ENCODE data around the gene RAB38. TPM values are rescaled to one million over a fixed set of nuclear protein-coding genes. Genes with fewer than 3 reads are reported as not detected.
A peak's percentile ranks its signal among the peaks of the same experiment; 100 is the strongest.

RAB38 gene
- total RNA-seq, 1 experiment from 2014 or later = 77.7 TPM

DNA sequence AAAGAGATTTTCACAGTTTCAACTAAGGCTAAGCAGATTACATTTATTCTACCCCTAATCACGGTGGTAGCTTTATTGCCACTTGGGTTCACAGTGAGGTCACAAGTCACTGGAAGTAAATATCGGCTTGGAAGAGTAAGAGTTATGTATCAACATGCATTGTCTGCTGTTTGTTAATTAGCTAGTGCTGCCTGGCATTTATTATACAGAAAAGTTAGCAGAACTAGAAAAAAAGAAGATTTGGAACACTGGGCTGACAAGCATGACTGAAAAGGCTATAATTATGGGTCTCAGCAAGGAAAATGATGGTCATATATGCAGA, 13.7 kb upstream of the RAB38 start:
- no peak overlapping the region for H3K27ac Mint-ChIP-seq (ENCODE audit: low read depth, unreplicated experiment)
- intact Hi-C loops (cut with micrococcal nuclease) = no loop called here
- H3K4me1 Mint-ChIP-seq (ENCODE audit: insufficient read depth, unreplicated experiment) = no peaks in the 10 kb centered on the region
- no peak for DNase-seq (ENCODE audit: unreplicated experiment)
- H3K4me3 Mint-ChIP-seq (ENCODE audit: unreplicated experiment) = no peak overlapping the region
- no TSS peak for BruUV-seq (replicated peaks)
- ChIA-PET POLR2A (no interaction called here), CTCF (interaction anchor here (0.6 kb wide), 1 partner anchor 351 kb away, joined by 4 read pairs; no protein-coding TSS in a partner anchor)
- TF ChIP-seq CTCF (IDR thresholded peaks at IDR 0.05; ENCODE audit: unreplicated experiment) = no peak
- peaks cover 5% of the 10 kb centered on the region for H3K9me3 Mint-ChIP-seq (ENCODE audit: unreplicated experiment)
- no peaks in the 10 kb centered on the region for H3K27me3 Mint-ChIP-seq (ENCODE audit: insufficient read depth, unreplicated experiment)
- no peaks in the 10 kb centered on the region for H3K36me3 Mint-ChIP-seq (ENCODE audit: insufficient read depth, unreplicated experiment)

DNA sequence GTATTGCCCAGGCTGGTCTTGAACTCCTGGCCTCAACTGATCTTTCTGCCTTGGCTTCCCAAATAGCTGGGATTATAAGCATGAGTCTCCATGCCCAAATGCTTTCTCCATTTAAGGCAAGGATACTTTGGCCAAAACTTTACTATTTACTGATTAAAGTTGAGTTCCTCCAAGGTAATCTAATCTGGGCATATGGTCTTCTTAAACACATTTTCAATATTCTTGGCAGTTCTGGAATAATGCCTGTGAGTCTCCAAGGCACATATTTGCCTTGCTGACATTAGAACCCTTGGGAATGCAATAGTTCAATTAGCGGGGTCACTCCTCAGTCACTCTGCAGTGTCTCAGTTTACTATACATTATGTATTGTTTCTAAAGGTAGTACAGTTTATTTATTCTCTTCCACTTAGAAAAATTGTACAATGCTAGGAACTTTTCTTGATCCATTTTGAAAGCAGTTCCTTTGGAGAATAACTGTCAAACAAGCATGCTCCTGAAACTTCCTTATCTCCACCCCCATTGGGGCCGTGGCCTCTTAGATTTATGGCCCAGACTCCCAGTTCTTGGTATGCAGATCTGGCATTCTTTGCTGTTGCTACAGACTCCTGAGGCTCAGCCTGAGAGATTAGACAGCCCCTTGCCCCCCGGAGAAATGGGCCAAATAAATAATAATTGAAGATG, 13.1 kb upstream of the RAB38 start:
- no peaks in the 10 kb centered on the region for H3K27me3 Mint-ChIP-seq (ENCODE audit: insufficient read depth, unreplicated experiment)
- peaks cover 10% of the 10 kb centered on the region for H3K9me3 Mint-ChIP-seq (ENCODE audit: unreplicated experiment)
- no peaks in the 10 kb centered on the region for H3K36me3 Mint-ChIP-seq (ENCODE audit: insufficient read depth, unreplicated experiment)
- no peaks in the 10 kb centered on the region for H3K4me1 Mint-ChIP-seq (ENCODE audit: insufficient read depth, unreplicated experiment)
- no peak for DNase-seq (ENCODE audit: unreplicated experiment)
- BruUV-seq (replicated peaks) = no TSS peak
- intact Hi-C loops (cut with micrococcal nuclease) = no loop called here
- no peak for TF ChIP-seq CTCF (IDR thresholded peaks at IDR 0.05; ENCODE audit: unreplicated experiment)
- H3K27ac Mint-ChIP-seq (ENCODE audit: low read depth, unreplicated experiment) = no peak overlapping the region
- H3K4me3 Mint-ChIP-seq (ENCODE audit: unreplicated experiment) = no peak overlapping the region
- ChIA-PET POLR2A (no interaction called here), CTCF (interaction anchor here (0.6 kb wide), 1 partner anchor 352 kb away, joined by 4 read pairs; no protein-coding TSS in a partner anchor)

DNA sequence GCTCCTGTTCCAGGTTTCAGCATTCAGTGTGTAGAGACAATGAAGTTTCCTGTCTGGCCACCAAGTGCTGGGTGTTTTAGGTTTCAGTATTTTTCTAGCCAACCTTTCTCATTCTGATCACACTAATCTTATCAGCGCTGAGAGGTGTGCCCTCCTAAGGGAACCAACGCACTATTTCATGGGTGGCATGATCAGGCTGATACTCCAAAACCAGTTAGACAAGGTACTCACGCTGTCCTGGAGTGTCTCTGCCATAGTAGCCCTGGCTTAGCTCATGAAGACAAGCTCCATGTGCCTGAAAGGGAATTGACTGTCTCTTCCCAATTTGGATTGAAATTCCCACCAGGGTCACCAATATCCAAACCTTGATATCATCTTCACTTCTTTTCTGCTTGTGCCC, 8.0 kb upstream of the RAB38 start:
- BruUV-seq (replicated peaks) = no TSS peak
- no peaks in the 10 kb centered on the region for H3K27me3 Mint-ChIP-seq (ENCODE audit: insufficient read depth, unreplicated experiment)
- ChIA-PET CTCF (interaction anchor here (1.3 kb wide), 1 partner anchor 49 kb away, joined by 5 read pairs; no protein-coding TSS in a partner anchor), POLR2A (interaction anchor here (0.6 kb wide), 1 partner anchor 24 kb away, joined by 3 read pairs; no protein-coding TSS in a partner anchor)
- DNase-seq (ENCODE audit: unreplicated experiment) = no peak
- peaks cover 39% of the 10 kb centered on the region for H3K4me1 Mint-ChIP-seq (ENCODE audit: insufficient read depth, unreplicated experiment)
- peaks cover 7% of the 10 kb centered on the region for H3K36me3 Mint-ChIP-seq (ENCODE audit: insufficient read depth, unreplicated experiment)
- no peak overlapping the region for H3K4me3 Mint-ChIP-seq (ENCODE audit: unreplicated experiment)
- no peak for TF ChIP-seq CTCF (IDR thresholded peaks at IDR 0.05; ENCODE audit: unreplicated experiment)
- peak overlapping the region; percentile 52 for H3K27ac Mint-ChIP-seq (ENCODE audit: low read depth, unreplicated experiment)
- intact Hi-C loops (cut with micrococcal nuclease) = no loop called here
- peaks cover 7% of the 10 kb centered on the region for H3K9me3 Mint-ChIP-seq (ENCODE audit: unreplicated experiment)

DNA sequence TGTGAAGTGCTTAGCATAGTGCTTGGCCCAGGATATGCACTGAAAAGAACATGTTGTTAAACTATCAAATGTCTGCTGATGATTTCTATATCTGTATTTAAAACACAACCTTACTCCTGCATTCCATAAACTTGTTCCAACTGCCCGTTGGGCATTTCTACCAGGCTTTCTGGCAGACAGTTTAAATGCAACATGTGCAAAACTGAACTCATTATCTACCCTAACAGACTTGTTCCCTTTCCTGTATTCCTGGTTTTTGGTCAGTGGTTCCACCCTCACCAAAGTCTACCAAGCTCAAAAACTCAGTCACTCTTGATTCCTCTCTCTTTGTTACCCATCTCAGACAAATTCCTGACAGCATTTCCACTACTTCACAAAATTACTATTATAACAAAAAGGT, 6.5 kb upstream of the RAB38 start:
- Mint-ChIP-seq H3K4me1 (ENCODE audit: insufficient read depth, unreplicated experiment) (peaks cover 43% of the 10 kb centered on the region), H3K36me3 (ENCODE audit: insufficient read depth, unreplicated experiment) (peaks cover 7% of the 10 kb centered on the region), H3K9me3 (ENCODE audit: unreplicated experiment) (peaks cover 7% of the 10 kb centered on the region), H3K27ac (ENCODE audit: low read depth, unreplicated experiment) (peak overlapping the region; percentile 85), H3K27me3 (ENCODE audit: insufficient read depth, unreplicated experiment) (no peaks in the 10 kb centered on the region), H3K4me3 (ENCODE audit: unreplicated experiment) (no peak overlapping the region)
- intact Hi-C loops (cut with micrococcal nuclease) = loop anchor here (2.0 kb wide), 1 partner anchor 79 kb away; no protein-coding TSS in a partner anchor
- BruUV-seq (replicated peaks) = no TSS peak
- ChIA-PET CTCF (interaction anchor here (0.6 to 3.7 kb wide), 13 partner anchors 11 to 598 kb away, joined by 3 to 23 read pairs (median 4); no protein-coding TSS in a partner anchor), POLR2A (interaction anchor here (0.7 to 5.2 kb wide), 9 partner anchors 11 to 870 kb away, joined by 3 to 30 read pairs (median 5); partner anchors contain the start of gene CTSC)
- TF ChIP-seq CTCF (IDR thresholded peaks at IDR 0.05; ENCODE audit: unreplicated experiment) = no peak
- peak; percentile 35 for DNase-seq (ENCODE audit: unreplicated experiment)

Data from MCF 10A (cell line).